Iris pigment epithelial cell (primary cell): ENCODE results near the gene QRFP.

Source experiments
- DNase-seq: peaks from one replicate; pipeline ENCODE4 v3.0.0-alpha.2; 2011; ENCODE audit warnings: low read depth

Gene QRFP

GRCh38 chr9:130896233-130897014 is at the start of gene QRFP:
Gene QRFP, minus strand, starts transcription at chr9:130896812. Its CDS starts 2,974 bp downstream, at chr9:130893838.
- no peak for DNase-seq

- no peak for DNase-seq
Observed at GRCh38 chr9:130945173-130945572, 48.6 kb upstream of the QRFP start.

GRCh38 chr9:130944510-130945058 is 48.0 kb upstream of the QRFP start:
- no peak for DNase-seq

GRCh38 chr9:130943777-130944176 is 47.2 kb upstream of the QRFP start:
- DNase-seq = no peak

GRCh38 chr9:130943221-130943620 is 46.6 kb upstream of the QRFP start:
- no peak for DNase-seq

- DNase-seq = no peak
Observed at GRCh38 chr9:130942679-130943078, 46.1 kb upstream of the QRFP start.

- DNase-seq = no peak
Observed at GRCh38 chr9:130942084-130942483, 45.5 kb upstream of the QRFP start.

GRCh38 chr9:130940693-130941576 is 44.3 kb upstream of the QRFP start:
- peak; percentile 36 for DNase-seq

GRCh38 chr9:130940027-130940549 is 43.5 kb upstream of the QRFP start:
- no peak for DNase-seq

- peak; percentile 22 for DNase-seq
Observed at GRCh38 chr9:130939405-130940026, 42.9 kb upstream of the QRFP start.

- DNase-seq = peak; percentile 53
Observed at GRCh38 chr9:130938652-130939404, 42.2 kb upstream of the QRFP start, which contains the start of gene FIBCD1. Gene FIBCD1, minus strand, starts transcription at chr9:130939247. Its CDS starts 640 bp downstream, at chr9:130938607.

- no peak for DNase-seq
Observed at GRCh38 chr9:130938184-130938651, 41.6 kb upstream of the QRFP start.

- no peak for DNase-seq
Observed at GRCh38 chr9:130937146-130938076, 40.8 kb upstream of the QRFP start.

GRCh38 chr9:130936285-130937117 is 39.9 kb upstream of the QRFP start:
- peak; percentile 37 for DNase-seq

GRCh38 chr9:130935648-130936271 is 39.1 kb upstream of the QRFP start:
- no peak for DNase-seq

GRCh38 chr9:130934702-130935647 is 38.4 kb upstream of the QRFP start:
- DNase-seq = no peak

GRCh38 chr9:130934246-130934645 is 37.6 kb upstream of the QRFP start:
- DNase-seq = no peak
